ENCODE results near the gene PDE6A.
A peak's percentile ranks its signal among the peaks of the same experiment; 100 is the strongest.

The PDE6A gene

DNA sequence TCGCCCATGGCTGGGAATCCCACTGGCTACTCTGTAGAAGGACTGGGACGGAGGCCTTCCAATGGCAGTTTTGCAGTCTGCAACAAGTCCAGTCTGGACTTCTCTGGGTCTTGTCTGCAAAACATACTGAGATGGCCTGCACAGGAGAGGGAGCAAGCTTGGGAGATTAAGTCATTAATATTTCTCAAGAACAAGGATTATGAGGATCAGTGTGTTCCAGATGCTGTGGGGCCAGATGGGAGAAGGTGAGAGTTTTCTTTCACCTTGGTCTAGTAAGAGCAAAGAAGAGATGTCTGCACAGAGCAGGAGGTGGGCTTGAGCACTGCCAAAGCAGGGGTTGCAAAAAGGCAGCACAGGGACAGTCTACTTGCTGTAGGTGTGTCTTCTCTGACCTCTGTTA is at the start of gene PDE6A:
Gene PDE6A (minus strand): TSS at position 128 of the 400 bp plus-strand sequence. CDS start 120 bp downstream, at position 8.
- no peak for DNase-seq

- no peak for DNase-seq
Observed at GRCh38 chr5:149993471-149993870, 48.9 kb upstream of the PDE6A start.

DNA sequence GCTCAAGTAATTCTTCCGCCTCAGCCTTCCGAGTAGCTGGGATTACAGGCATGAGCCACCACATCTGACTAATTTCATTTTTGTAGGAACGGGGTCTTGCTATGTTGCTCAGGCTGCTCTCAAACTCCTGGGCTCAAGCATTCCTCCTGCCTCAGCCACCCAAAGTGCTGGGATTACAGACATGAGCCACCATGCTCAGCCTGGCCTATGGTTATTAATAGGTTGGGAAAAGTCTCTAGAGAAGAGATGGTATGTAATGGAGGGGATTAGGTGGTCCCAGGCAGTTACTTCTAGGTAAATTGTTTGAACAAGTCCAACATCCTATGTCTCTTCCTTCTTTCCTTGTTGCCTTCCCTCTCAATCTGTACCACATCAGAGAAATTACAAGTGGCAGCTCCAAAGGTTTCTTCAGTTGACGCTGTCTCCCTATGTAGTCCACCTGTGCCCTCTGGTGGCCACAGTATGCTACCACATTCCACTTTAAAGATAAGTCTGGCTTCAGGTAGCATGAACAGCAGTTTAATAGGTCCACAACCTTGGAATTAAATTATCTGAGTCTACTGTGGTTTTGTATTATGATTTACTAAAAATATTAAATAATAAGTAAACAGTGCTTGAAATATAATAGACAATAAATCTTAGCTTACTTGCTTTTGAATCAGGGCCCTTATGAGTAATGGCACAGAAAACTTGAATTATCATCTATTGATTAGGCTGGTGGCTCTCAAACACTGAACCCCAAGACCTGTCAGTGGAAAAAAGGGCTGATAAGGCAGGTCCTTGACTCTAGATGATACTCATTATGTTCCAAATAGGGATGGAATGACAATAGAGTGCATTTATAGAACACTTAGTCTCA is 46.2 kb upstream of the PDE6A start:
- peak; percentile 80 for DNase-seq

GRCh38 chr5:149988126-149988525 is 43.5 kb upstream of the PDE6A start:
- no peak for DNase-seq

DNA sequence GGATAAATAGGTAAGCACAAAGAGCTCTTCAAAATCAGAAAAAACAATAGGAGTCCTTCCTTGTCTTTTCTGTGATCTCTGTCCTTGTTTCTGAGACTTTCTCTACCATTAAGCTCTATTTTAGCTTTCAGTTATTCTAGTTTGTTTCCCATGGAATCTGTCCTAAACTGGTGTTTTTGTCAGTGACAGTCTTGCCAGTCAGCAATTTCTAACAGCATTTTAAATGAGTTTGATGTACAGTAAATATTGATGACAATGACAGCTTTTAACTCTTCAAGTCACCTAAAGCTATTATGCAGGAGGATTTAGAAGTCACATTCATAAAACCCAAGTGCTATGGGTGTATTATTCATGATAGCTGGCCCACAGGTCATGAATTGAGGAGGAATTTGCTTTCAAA is 37.9 kb upstream of the PDE6A start:
- DNase-seq = no peak

- DNase-seq = no peak
Observed at GRCh38 chr5:149981206-149981605, 36.6 kb upstream of the PDE6A start.

DNA sequence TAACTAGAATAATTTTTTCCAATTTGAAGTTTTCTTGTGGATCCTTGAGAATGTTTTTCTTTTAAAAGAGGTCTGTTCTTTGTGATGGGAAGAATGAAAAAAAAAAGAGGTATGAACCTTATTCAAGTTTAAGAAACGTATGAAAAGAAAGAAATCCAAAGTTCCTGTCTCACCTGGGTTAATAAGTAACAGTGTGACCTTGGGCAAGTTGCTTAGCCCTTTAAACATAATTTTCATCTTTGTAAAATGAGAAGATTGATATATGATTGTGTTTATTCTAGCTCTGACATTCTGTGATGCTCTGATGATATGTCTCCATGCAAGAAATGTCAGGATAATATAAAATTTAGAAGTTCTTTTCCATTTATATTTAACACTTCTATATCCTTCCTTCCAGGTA is 35.3 kb upstream of the PDE6A start:
- DNase-seq = no peak

- no peak for DNase-seq
Observed at GRCh38 chr5:149975409-149975808, 30.8 kb upstream of the PDE6A start.

DNA sequence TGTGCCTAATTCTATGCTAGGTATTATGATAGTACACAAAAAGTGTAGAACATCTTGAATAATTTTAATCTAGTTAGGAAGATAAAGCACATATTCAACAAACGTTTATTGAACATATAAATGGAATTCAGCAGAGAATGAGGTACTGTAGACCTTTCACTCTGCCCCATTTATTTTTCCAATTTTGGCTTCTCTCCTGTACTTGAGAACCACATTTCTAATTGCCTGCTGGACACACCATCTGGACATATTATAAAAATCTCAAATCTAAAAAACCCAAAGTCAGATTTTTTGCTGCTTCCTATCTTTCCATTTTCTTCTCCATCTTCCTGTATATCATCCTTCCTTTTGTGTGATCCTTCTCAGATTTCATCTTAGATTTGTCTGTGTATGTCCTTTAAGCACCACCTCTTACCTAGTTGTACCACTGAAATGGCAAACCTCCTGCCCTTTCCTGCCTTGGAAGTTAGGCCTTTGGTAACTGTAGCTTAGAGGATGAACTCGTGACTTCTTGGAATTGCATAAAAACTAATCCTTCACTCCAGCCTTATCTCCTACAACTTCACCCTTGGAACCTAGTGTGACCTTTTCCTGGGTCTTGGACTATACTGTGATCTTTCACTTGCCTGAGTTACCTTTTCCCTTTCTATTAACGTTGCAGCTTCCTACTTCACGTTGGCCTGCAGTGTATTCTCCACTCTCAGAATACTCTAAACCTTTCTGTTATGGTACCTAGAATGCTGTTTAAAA is 24.8 kb upstream of the PDE6A start:
- DNase-seq = no peak

GRCh38 chr5:149966946-149967345 is 22.4 kb upstream of the PDE6A start:
- DNase-seq = no peak

DNA sequence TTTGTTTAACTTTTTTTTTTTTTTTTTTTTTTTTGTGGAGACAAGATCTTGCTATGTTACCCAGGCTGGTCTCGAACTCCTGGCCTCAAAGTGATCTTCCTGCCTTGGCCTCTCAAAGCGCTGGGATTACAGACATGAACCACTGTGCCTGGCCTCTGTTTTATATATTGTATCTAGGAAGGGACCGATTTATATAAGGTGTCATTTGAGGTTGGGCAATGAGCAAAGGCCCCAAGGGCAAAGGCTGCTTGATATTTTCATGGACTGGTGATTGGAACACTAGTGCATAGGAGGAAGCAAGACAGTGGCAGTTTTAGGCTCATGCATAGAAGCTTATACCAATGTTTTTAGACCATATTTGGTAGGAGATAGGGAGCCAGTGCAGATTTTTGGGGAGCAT is 19.1 kb upstream of the PDE6A start:
- DNase-seq = no peak

DNA sequence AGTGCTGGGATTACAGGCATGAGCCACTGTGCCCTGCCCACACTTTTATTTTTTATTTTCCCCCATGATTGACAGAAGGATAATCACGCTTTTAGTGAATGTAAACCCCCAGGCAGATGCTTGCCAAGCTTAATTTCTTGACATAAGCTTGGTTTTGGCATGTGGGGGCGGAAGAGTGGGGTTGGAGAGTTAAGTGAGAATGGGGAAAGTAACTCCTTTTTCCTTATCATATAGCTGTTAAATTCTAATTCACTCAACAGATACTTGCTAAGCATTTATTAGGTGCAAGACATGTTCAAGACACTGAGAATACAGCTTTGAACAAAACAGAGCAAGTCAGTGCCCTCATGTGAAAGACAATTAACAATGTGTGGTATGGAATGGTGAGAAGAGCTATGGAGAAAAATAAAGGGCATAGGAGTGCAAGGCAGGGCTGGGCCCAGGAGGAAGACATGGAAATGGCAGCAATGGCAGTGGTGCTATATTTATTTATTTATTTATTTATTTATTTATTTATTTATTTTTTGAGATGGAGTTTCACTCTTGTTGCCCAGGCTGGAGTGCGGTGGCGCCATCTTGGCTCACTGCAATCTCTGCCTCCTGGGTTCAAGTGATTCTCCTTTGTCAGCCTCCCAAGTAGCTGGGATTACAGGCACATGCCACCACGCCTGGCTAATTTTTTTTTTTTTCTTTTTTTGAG is 18.2 kb upstream of the PDE6A start:
- DNase-seq = no peak

DNA sequence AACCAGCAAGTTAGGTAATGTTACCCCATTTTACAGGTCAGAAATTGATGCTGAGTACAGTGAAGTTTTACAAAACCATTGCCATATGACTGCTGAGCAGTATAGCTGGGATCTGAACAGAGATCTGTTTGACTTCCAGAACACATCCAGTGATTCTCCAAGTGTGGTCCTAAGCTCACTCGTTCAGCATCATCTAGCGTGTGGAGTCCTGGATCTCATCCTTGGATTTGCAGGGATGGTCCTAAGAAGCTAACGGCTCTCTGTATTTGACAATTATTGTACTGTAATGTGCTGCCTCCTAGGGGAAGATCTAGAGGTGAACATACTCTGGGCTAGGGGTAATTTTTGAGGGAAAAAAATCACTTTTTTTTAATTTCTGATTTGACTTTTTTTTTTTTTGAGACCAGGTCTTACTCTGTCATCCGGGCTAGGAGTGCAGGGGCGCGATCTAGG is 17.4 kb upstream of the PDE6A start:
- DNase-seq = no peak

DNA sequence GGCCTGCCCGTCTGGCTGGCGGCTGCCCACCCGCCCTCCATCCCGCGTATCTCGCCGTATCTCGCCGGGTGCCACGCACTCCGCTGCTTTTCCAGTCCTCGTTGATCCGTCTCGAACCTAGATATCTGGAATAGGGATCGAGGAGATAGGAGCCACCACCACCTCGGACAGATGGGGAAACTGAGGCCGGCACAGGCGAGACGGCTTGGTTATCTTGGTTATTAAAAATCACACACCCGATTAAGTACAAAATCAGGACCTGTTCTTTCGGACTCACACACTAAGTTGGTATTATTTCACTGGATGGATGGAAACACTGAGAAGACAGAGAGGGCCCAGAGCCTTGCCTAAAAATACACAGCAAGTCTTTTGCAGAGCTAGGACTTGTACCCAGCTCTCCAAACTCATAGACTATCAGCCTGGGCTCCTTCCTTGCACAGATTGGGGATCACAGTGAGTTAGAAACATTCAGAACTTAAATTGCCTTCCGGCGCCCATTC is 16.6 kb upstream of the PDE6A start:
- DNase-seq = no peak

GRCh38 chr5:149960272-149961185 is 15.9 kb upstream of the PDE6A start, which contains the start of gene SLC26A2:
Gene SLC26A2, plus strand, starts transcription at chr5:149960758. Its CDS starts 16,895 bp downstream, at chr5:149977653.
- DNase-seq = peak; percentile 97

GRCh38 chr5:149959406-149960236 is 15.0 kb upstream of the PDE6A start:
- no peak for DNase-seq

- no peak for DNase-seq
Observed at GRCh38 chr5:149957855-149958254, 13.3 kb upstream of the PDE6A start.

DNA sequence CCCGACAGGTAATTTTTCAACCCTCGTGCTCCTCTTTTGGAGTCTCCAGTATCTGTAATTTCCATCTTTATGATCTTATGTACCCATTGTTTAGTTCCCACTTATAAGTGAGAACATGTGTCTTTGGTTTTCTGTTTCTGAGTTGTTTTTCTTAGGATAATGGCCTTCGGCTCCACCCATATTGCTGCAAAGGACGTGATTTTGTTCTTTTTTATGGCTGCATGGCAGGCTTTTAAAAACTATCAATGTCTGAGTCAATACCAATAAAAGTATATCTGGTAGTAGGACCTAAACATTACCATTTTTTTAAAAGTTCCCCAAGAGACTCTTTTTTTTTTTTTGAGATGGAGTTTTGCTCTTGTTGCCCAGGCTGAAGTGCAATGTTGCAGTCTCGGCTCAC is 12.1 kb upstream of the PDE6A start:
- no peak for DNase-seq

- DNase-seq = no peak
Observed at GRCh38 chr5:149954798-149955197, 10.2 kb upstream of the PDE6A start.

GRCh38 chr5:149953436-149954121 is 9.0 kb upstream of the PDE6A start:
- no peak for DNase-seq
